ENCODE data around the gene PCYOX1L.

Gene PCYOX1L

DNA sequence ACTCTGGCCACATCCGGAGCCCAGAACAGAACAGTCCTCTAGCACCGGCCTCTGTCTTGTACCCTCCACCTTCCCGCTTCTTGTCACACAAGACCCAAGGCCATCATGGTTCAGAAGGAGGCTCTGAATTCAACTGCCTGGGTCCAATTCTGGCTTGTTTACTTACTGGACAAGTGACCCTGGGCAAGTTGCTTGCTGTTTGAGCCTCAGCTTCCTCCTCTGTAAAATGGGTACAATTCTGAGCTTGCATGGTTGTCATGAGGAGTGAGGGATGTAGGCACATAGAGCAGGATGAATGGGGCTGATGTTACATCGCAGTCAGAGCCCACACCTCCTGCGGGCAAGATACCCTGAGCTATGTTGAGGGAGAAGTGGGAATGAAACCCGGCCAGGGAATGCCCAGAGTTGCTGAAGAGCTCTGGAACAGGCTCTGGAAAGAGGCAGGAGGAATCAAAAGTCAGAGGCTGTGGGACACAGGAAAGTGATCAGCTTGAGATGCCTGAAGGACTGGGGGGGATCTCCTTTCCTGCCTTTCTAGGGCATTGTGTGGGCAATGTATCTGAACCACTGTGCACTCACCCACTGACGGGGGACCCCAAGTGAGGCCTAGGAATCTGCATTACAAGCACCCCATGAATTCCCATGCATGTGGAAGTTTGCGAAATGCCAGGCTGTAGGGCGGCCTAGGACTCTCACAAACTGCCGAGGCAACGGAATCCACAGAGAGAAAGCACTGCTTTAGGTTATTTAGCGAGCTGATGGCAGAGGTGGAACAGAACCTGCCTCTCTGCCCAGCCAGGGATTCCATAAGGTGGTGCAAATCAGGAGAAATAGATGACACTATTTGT is 50.6 kb downstream of the PCYOX1L start:
- TF ChIP-seq, protein P1, sequence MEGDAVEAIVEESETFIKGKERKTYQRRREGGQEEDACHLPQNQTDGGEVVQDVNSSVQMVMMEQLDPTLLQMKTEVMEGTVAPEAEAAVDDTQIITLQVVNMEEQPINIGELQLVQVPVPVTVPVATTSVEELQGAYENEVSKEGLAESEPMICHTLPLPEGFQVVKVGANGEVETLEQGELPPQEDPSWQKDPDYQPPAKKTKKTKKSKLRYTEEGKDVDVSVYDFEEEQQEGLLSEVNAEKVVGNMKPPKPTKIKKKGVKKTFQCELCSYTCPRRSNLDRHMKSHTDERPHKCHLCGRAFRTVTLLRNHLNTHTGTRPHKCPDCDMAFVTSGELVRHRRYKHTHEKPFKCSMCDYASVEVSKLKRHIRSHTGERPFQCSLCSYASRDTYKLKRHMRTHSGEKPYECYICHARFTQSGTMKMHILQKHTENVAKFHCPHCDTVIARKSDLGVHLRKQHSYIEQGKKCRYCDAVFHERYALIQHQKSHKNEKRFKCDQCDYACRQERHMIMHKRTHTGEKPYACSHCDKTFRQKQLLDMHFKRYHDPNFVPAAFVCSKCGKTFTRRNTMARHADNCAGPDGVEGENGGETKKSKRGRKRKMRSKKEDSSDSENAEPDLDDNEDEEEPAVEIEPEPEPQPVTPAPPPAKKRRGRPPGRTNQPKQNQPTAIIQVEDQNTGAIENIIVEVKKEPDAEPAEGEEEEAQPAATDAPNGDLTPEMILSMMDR (IDR thresholded peaks at IDR 0.05; ENCODE audit: low read length, missing control alignments): no peak
- DNase-seq (ENCODE audit: low read depth): no peak
- peak overlapping the region; percentile 57 for H3K4me3 ChIP-seq (replicated peaks; ENCODE audit: low read depth, low read length)

GRCh38 chr5:149409268-149409948 is 51.6 kb downstream of the PCYOX1L start:
- TF ChIP-seq, protein P1 (IDR thresholded peaks at IDR 0.05; ENCODE audit: low read length, missing control alignments): no peak
- DNase-seq (ENCODE audit: low read depth): no peak
- peak overlapping the region; percentile 57 for H3K4me3 ChIP-seq (replicated peaks; ENCODE audit: low read depth, low read length)

- H3K4me3 ChIP-seq (replicated peaks; ENCODE audit: low read depth, low read length): peak overlapping the region; percentile 4
- DNase-seq (ENCODE audit: low read depth): no peak
- TF ChIP-seq, protein P1 (IDR thresholded peaks at IDR 0.05; ENCODE audit: low read length, missing control alignments): no peak
These were observed 52.2 kb downstream of the PCYOX1L start for GRCh38 chr5:149410071-149410470.

GRCh38 chr5:149410721-149411432 is 53.0 kb downstream of the PCYOX1L start:
- H3K4me3 ChIP-seq (replicated peaks; ENCODE audit: low read depth, low read length): peak overlapping the region; percentile 7
- DNase-seq (ENCODE audit: low read depth): no peak
- TF ChIP-seq, protein P1 (IDR thresholded peaks at IDR 0.05; ENCODE audit: low read length, missing control alignments): no peak

DNA sequence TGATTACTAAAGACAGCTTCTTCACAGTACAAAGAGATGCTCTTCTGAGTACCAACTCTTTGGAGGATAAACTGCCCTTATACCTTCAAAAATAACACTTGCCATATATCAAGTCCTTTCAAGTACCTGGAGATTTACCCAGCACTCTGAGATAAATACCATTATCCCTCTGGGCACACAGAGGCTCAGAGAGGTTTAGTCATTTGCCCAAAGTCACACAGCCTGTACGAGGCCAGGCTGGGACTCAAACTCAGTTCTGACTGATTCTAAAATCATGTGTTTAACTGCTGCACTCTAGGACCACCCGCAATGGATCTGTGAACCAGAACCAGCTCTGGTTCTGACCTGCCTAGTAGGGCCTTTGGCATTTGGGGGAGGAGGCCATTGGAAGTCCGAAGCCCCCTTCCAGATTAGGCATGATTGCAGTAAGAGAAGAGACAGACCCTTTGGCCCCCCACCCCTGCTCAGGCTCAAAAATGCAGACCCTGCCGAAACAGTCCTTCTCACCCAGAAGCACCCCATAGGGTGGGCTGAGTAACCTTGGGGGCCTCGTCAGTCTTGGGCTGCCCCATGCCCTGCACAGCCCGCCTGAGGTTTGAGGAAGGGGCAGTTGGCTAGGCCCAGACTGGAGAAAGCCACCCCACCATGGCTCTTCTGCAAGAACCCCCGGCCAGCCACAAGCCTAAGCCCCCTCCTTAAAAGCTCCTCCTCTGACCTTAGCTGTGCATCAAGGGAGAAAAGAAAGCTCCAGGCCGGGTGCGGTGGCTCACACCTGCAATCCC is 54.1 kb downstream of the PCYOX1L start:
- no peak overlapping the region for H3K4me3 ChIP-seq (replicated peaks; ENCODE audit: low read depth, low read length)
- no peak for DNase-seq (ENCODE audit: low read depth)
- TF ChIP-seq, protein P1 (IDR thresholded peaks at IDR 0.05; ENCODE audit: low read length, missing control alignments): no peak

DNA sequence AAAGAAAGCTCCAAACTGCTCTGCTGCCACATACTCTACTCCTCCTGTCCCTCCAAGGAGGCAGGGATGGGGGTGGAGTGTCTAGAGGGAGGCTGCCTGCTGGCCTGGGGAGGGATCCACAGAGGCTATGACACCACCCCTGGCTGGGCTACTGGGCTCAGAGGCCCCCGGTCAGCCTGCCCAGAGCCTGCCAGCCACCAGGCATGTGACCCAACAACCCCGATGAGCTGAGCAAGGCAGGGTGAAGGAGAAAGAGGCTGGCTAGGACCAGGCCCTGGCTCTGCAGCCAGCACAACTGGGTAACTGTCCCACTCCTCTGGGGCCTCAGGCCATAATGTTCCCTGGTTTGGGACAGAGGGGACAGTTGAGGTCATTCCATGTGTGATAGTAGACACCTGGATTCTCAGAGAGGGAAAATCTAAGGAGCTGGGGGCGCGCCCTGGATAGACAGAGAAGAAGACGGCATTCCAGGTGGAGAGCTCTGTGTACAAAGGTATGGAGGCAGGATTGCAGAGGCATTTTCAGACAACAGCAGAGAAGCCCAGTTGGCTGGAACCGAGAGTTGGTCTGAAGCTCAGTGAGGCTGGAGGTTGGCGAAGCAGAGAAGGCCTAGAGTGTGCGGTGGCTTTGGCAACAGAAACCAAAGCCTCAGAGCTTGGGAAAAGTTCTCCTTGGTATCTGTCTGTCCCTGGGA is 55.1 kb downstream of the PCYOX1L start:
- TF ChIP-seq, protein P1 (IDR thresholded peaks at IDR 0.05; ENCODE audit: low read length, missing control alignments): no peak
- DNase-seq (ENCODE audit: low read depth): no peak
- H3K4me3 ChIP-seq (replicated peaks; ENCODE audit: low read depth, low read length): no peak overlapping the region
